Right cardiac atrium (tissue), 5 donors: Measurements from ENCODE around the gene CHCHD6. TPM values are rescaled to one million over a fixed set of nuclear protein-coding genes. Genes with fewer than 3 reads are reported as not detected.

ENCODE experiments used
- ATAC-seq, 2 donors: fragments of 200-7000 bp; cut with Tn5 transposase; one replicate each; pipeline versions ENCODE4 v1.8.0 to v1.9.1; 2020; ENCODE audit warnings: moderate library complexity in 2 of 2, mild to moderate bottlenecking in 1 of 2
- DNase-seq, 3 donors: peaks; one replicate each; pipeline ENCODE4 v3.0.0-alpha.2; 2020
- H3K27ac ChIP-seq: one replicate; pipeline ENCODE4 v1.5.1; 2013; ENCODE audit warnings: mild to moderate bottlenecking, low read length, control low read depth, moderate library complexity
- H3K27me3 ChIP-seq: one replicate; pipeline ENCODE4 v1.6.1; 2013; ENCODE audit not compliant: control insufficient read depth, insufficient read depth
- H3K4me1 ChIP-seq: one replicate; pipeline ENCODE4 v1.6.1; 2013; ENCODE audit warnings: low read length; ENCODE audit not compliant: control insufficient read depth, insufficient read depth
- H3K4me3 ChIP-seq: one replicate; pipeline ENCODE4 v1.5.1; 2013; ENCODE audit warnings: low read length, control low read depth
- H3K9me3 ChIP-seq: one replicate; pipeline ENCODE4 v1.6.1; 2013; ENCODE audit warnings: low read length; ENCODE audit not compliant: control insufficient read depth
- WGBS: extraction: QIAGEN DNeasy Blood & Tissue Kit; methylation state at CpG from one replicate; pipeline ENCODE4 v1.1.7; 2013; 5-methylcytosine and 5-hydroxymethylcytosine counted together
- intact Hi-C, 4 donors: fragments of 100-400 bp; cut with DNase I; formaldehyde crosslinking; loops; one replicate each; pipeline versions ENCODE4 v1.11.0 to v1.14.0; 2022 to 2023
- polyA plus RNA-seq: library from polyadenylated mRNA; stranded (reverse); fragments of 200-250 nt; gene quantifications from one replicate; pipeline ENCODE4 v1.2.3, GENCODE V29; 2013
- total RNA-seq, 4 donors: library from RNA; stranded (reverse); fragmentation: NEBNext Ultra II Directional; extraction: Animal tissue kit (Norgen Biotek cat#: 25700); gene quantifications; one replicate each; pipeline ENCODE4 v1.2.1, GENCODE V29; 2021
- donor health status: healthy with polysubstance abuse.
- donor health status: DM: no; HTN: yes; CAD: no.
- donor health status: DM: no; HTN: no; CAD: no.
- donor health status: DM: no; HTN: yes; CAD: no; lungs with severe emphysema.
- donor health status: DM: yes; HTN: yes; CAD: no.

CHCHD6 gene
- total and polyA plus RNA-seq, 5 donors: 7.1 to 10.5 (median 9.3) TPM

GRCh38 chr3:126986001-126986400 is 282.0 kb downstream of the CHCHD6 start:
- DNase-seq (peak; percentile 33 to 66 (median 65)), ATAC-seq (no peak)
- H3K27ac ChIP-seq: no peak overlapping the region
- H3K27me3 ChIP-seq: no peaks in the 10 kb centered on the region
- intact Hi-C loops: loop anchor here in 2 of 4 donors (10.0 kb wide), 3 partner anchors 301 to 469 kb away; no protein-coding TSS in a partner anchor
- 55% methylated on average over 9 of the region's 9 CpGs for WGBS
- peaks cover 3% of the 10 kb centered on the region for H3K4me1 ChIP-seq
- H3K9me3 ChIP-seq: no peaks in the 10 kb centered on the region
- H3K4me3 ChIP-seq: no peak overlapping the region

GRCh38 chr3:126987129-126987528 is 283.1 kb downstream of the CHCHD6 start:
- H3K27me3 ChIP-seq: no peaks in the 10 kb centered on the region
- WGBS: 57% methylated on average over 4 of the region's 4 CpGs
- no peak overlapping the region for H3K27ac ChIP-seq
- H3K4me1 ChIP-seq: peaks cover 3% of the 10 kb centered on the region
- no peaks in the 10 kb centered on the region for H3K9me3 ChIP-seq
- intact Hi-C loops: loop anchor here in 2 of 4 donors (10.0 kb wide), 3 partner anchors 302 to 468 kb away; no protein-coding TSS in a partner anchor
- no peak overlapping the region for H3K4me3 ChIP-seq
- ATAC-seq: no peak
- DNase-seq: peak in 2 of 3 donors; percentile 63 to 68

DNA sequence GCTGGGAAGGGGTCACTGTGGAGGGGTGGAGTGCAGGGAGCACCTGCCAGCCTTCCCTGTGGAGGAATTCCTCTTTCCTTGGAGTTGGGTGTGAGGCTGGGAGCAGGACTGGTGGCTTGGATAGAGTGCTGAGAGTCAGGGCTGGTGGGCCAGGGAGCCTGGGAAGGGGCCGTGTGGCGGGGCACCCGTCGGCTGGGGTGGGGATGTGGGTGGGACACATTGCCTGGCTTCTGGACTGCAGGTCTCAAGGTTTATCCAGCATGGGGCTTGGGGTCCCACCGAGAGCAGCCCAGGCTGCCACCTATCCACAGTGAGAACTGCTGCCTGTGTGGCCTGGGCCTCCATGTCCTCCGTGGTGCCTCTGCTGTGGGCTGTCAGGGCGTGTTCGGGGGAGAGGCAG is 283.6 kb downstream of the CHCHD6 start:
- H3K27me3 ChIP-seq: no peaks in the 10 kb centered on the region
- no peak overlapping the region for H3K4me3 ChIP-seq
- DNase-seq (peak in 2 of 3 donors; percentile 23 to 38), ATAC-seq (no peak)
- peaks cover 3% of the 10 kb centered on the region for H3K4me1 ChIP-seq
- H3K9me3 ChIP-seq: no peaks in the 10 kb centered on the region
- intact Hi-C loops: loop anchor here in 2 of 4 donors (10.0 kb wide), 3 partner anchors 303 to 467 kb away; no protein-coding TSS in a partner anchor
- WGBS: 88% methylated on average over 8 of the region's 8 CpGs
- no peak overlapping the region for H3K27ac ChIP-seq

DNA sequence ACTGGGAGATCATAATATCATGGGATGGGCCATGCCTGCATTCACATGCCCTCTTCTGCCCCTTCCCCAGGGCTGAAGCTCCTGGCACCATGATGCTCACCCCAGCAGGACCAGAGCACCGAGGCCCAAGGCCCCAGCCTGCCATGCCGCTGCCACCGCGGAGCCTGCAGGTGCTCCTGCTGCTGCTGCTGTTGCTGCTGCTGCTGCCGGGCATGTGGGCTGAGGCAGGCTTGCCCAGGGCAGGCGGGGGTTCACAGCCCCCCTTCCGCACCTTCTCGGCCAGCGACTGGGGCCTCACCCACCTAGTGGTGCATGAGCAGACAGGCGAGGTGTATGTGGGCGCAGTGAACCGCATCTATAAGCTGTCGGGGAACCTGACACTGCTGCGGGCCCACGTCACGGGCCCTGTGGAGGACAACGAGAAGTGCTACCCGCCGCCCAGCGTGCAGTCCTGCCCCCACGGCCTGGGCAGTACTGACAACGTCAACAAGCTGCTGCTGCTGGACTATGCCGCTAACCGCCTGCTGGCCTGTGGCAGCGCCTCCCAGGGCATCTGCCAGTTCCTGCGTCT is 284.5 kb downstream of the CHCHD6 start:
- Histone ChIP-seq H3K27ac (no peak overlapping the region), H3K4me3 (no peak overlapping the region), H3K27me3 (no peaks in the 10 kb centered on the region), H3K9me3 (no peaks in the 10 kb centered on the region), H3K4me1 (peaks cover 3% of the 10 kb centered on the region)
- intact Hi-C loops: loop anchor here in 2 of 4 donors (10.0 kb wide), 3 partner anchors 304 to 466 kb away; no protein-coding TSS in a partner anchor
- ATAC-seq: no peak
- WGBS: 93% methylated on average over 26 of the region's 26 CpGs
- peak in 2 of 3 donors; percentile 46 to 47 for DNase-seq

- intact Hi-C loops: loop anchor here in 2 of 4 donors (10.0 kb wide), 3 partner anchors 305 to 465 kb away; no protein-coding TSS in a partner anchor
- Histone ChIP-seq H3K27me3 (no peaks in the 10 kb centered on the region), H3K27ac (no peak overlapping the region), H3K4me3 (no peak overlapping the region), H3K4me1 (peaks cover 8% of the 10 kb centered on the region), H3K9me3 (no peaks in the 10 kb centered on the region)
- WGBS: 91% methylated on average over 36 of the region's 36 CpGs
- ATAC-seq: no peak
- peak in 2 of 3 donors; percentile 53 for DNase-seq
Measured at GRCh38 chr3:126989316-126990023, 285.4 kb downstream of the CHCHD6 start.

DNA sequence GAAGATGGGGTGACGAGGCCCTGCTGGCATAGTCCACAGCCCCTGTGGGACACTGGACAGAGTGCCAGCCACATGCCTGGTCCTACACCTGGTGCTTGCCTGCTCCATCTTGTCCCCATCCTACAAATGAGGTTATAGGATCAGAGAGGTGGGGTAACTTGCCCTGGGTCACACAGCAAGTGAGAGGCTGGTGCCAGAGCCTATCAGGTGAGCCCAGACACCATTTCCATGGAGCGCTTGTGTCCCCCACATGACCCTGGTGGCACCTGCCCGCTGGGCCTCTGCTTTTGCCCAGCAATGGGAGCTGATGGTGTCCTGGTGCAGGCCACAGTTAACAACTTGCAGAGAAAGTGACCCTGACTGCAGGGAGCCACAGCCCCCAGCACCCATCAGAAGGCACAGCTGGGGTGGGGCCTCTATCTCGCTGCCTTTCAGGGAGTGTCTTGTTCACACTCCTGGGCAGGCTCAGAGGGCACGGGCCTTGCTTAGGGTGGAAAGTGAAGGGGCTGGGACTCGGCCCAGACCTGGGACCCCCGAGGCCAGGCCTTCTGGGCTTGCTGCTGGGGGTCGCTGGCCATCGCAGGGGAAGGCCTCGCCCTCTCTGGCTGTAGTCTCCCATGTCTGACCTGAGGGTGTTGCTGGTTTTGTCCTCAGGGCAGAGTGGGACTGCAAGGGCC is 286.1 kb downstream of the CHCHD6 start:
- Histone ChIP-seq H3K27ac (no peak overlapping the region), H3K4me3 (no peak overlapping the region), H3K27me3 (no peaks in the 10 kb centered on the region), H3K4me1 (peaks cover 12% of the 10 kb centered on the region), H3K9me3 (no peaks in the 10 kb centered on the region)
- ATAC-seq: no peak
- intact Hi-C loops: no loop called here
- 93% methylated on average over 10 of the region's 10 CpGs for WGBS
- peak in 1 of 3 donors; percentile 20 for DNase-seq

DNA sequence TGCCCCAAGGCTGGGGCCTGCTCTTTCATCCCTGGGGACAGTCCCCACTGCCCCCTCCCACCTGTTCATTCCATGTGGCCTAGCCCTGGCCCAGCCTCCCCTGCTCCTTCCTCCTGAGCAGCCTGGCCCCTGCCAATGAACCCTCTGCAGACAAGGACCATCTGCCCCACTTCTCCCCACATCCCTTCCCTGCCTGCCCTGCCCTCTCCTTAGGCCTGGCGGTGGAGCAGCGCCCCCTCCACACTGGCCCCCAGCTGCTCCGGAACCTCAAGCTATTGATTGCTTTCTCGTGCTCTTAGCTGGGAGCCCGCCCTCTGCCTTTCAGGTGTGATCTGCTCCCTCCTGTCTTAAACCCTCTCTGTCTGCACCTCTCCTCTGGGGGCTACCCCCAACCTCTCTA is 286.9 kb downstream of the CHCHD6 start:
- Histone ChIP-seq H3K27me3 (no peaks in the 10 kb centered on the region), H3K4me3 (no peak overlapping the region), H3K27ac (no peak overlapping the region), H3K4me1 (peaks cover 12% of the 10 kb centered on the region), H3K9me3 (no peaks in the 10 kb centered on the region)
- DNase-seq (peak in 2 of 3 donors; percentile 29 to 30), ATAC-seq (no peak)
- 95% methylated on average over 5 of the region's 5 CpGs for WGBS
- intact Hi-C loops: no loop called here

DNA sequence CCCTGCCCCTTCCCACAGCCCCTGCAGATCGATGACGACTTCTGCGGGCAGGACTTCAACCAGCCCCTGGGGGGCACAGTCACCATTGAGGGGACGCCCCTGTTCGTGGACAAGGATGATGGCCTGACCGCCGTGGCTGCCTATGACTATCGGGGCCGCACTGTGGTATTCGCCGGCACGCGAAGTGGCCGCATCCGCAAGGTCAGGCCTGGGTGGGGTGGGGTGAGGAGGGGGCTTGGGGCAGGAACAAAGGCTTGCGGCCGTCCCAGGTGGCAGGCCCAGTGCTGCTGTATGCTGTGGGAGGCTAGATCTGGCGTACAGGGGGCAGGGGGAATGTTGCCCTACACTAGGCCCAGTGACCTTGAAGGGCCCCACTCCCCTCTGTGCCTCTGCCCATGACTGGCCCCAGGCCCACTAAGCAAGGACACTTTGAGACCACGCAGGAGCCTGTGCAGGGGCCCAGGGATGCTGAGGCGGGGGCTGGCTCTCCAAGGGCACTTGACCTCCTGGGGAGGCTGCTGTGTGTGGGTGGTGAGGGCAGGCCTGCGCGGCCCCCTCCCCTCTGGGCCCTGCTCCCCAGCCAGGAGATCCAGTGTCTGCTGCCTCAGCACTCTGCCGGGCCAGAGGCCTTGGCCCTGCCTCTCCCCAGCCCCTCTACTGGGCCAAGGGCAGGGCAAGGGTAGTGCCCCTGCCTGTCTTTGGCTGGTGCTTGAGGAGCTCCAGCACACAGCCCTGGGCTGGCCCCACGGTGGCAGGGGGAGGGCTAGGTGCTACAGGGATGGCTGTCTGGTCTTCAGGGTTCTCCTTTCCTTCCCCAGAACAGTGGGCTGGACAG is 287.5 kb downstream of the CHCHD6 start:
- Histone ChIP-seq H3K27me3 (no peaks in the 10 kb centered on the region), H3K4me3 (no peak overlapping the region), H3K4me1 (peaks cover 12% of the 10 kb centered on the region), H3K9me3 (no peaks in the 10 kb centered on the region), H3K27ac (no peak overlapping the region)
- peak in 2 of 3 donors; percentile 40 to 56 for DNase-seq
- 87% methylated on average over 24 of the region's 24 CpGs for WGBS
- ATAC-seq: no peak
- intact Hi-C loops: no loop called here

DNA sequence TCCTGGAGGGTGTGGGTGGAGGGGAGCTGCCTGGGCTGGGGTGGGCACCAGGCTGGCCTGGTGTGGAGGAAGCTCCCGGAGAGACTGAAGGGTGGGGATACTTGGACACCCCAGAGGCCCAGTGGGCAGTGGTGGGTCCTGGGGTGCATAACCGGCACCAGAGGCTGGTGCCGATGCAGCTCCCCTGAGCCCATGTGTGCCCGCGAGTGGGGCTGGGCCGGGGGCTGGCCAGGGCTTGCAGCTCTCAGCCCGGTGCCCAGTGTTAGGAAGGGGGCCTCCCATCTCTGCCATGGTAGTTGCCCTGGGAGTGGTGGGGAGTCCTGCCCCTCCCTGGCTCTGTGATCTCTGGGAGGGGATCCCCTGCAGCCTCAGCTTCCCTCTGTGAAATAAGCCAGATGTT is 288.2 kb downstream of the CHCHD6 start:
- H3K27me3 ChIP-seq: no peaks in the 10 kb centered on the region
- 95% methylated on average over 7 of the region's 7 CpGs for WGBS
- peaks cover 12% of the 10 kb centered on the region for H3K4me1 ChIP-seq
- no peak for ATAC-seq
- intact Hi-C loops: no loop called here
- DNase-seq: peak in 2 of 3 donors; percentile 28 to 50
- H3K27ac ChIP-seq: no peak overlapping the region
- H3K4me3 ChIP-seq: no peak overlapping the region
- no peaks in the 10 kb centered on the region for H3K9me3 ChIP-seq

DNA sequence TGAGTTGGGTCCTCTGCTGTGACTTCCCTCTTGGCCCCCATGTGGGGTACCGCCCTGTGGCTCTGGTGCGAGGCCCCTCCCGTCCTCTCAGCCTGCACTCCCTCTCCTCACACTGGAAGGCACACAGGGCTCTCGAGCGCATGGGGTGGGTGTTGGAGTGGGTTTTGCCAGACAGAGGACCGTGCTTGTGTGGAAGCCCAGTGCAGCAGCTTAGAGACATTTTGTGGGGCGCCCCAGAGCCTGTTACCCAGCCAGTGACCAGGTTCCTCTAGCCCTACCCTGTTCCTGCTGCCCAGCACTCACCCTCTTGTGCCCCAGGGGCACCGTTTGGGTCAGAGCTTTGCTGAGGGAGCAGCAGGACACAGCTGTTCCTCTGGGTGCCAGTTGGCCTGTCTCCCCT is 288.7 kb downstream of the CHCHD6 start:
- H3K27ac ChIP-seq: no peak overlapping the region
- DNase-seq: peak in 1 of 3 donors; percentile 44
- no peak overlapping the region for H3K4me3 ChIP-seq
- ATAC-seq: no peak
- no peaks in the 10 kb centered on the region for H3K9me3 ChIP-seq
- intact Hi-C loops: no loop called here
- H3K27me3 ChIP-seq: no peaks in the 10 kb centered on the region
- peaks cover 12% of the 10 kb centered on the region for H3K4me1 ChIP-seq
- 85% methylated on average over 8 of the region's 8 CpGs for WGBS
